ENCODE results near the gene OPCML. TPM values are rescaled to one million over a fixed set of nuclear protein-coding genes. Genes with fewer than 3 reads are reported as not detected.

The OPCML gene
- total RNA-seq, 4 donors from 2014 or later = not detected

- no peak for DNase-seq
- Histone ChIP-seq H3K36me3 (no peaks in the 10 kb centered on the region), H3K9me3 (no peaks in the 10 kb centered on the region), H3K4me1 (no peaks in the 10 kb centered on the region), H3K4me3 (no peak overlapping the region), H3K27ac (no peak overlapping the region), H3K27me3 (no peaks in the 10 kb centered on the region)
- in situ Hi-C loops (cut with MboI; ENCODE audit: low pct_ligation_motif_present in 1 of 4, low pct_unique_long_range_greater_than_20kb in 1 of 4, low sequenced_read_pairs in 3 of 4) (no loop called here), intact Hi-C loops (cut with DNase I; ENCODE audit: low total_unique reads) (no loop called here)
- TF ChIP-seq CTCF (IDR thresholded peaks at IDR 0.05) = no peak
- TF ChIP-seq EP300 (IDR thresholded peaks at IDR 0.05; ENCODE audit: low read depth) = no peak
- no peak for TF ChIP-seq POLR2A (IDR thresholded peaks at IDR 0.05)
- no peak for TF ChIP-seq POLR2AphosphoS5 (IDR thresholded peaks at IDR 0.05)
- 66 to 88% methylated on average over 1 to 11 of the region's 11 CpGs for WGBS, 2 donors (ENCODE audit: low coverage in 1 of 2)
These were observed 23.8 kb downstream of the OPCML start for GRCh38 chr11:133508468-133508867.

DNA sequence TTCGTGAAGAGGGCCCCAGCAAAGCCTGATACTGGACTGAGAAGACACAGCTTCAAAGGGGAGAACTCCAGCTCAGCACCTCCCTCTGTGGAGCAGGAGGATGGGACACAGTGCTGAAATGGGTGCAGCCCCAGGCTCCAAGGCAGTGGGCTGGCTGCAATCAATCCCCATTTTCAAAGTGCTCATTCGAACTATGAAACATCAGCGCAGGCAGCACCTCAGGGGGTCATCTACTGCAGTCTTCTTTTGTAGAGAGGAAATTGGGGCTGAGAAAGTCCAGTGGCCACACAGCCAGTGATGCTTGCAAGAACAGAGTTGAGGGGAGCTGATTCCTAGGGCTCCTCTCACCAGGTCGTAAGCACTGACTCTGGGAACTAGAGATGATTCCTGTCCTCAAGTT is 25.1 kb downstream of the OPCML start:
- Histone ChIP-seq H3K27me3 (no peaks in the 10 kb centered on the region), H3K4me1 (no peaks in the 10 kb centered on the region), H3K27ac (no peak overlapping the region), H3K9me3 (no peaks in the 10 kb centered on the region), H3K36me3 (no peaks in the 10 kb centered on the region), H3K4me3 (no peak overlapping the region)
- TF ChIP-seq POLR2AphosphoS5 (IDR thresholded peaks at IDR 0.05) (no peak), EP300 (IDR thresholded peaks at IDR 0.05; ENCODE audit: low read depth) (no peak), CTCF (IDR thresholded peaks at IDR 0.05) (no peak), POLR2A (IDR thresholded peaks at IDR 0.05) (no peak)
- 78% methylated on average over 4 of the region's 4 CpGs; no CpG with 5 or more reads in 1 of the 2 donors for WGBS, 2 donors (ENCODE audit: low coverage in 1 of 2)
- intact Hi-C loops (cut with DNase I; ENCODE audit: low total_unique reads) (no loop called here), in situ Hi-C loops (cut with MboI; ENCODE audit: low pct_ligation_motif_present in 1 of 4, low pct_unique_long_range_greater_than_20kb in 1 of 4, low sequenced_read_pairs in 3 of 4) (no loop called here)
- DNase-seq = no peak

- TF ChIP-seq CTCF (IDR thresholded peaks at IDR 0.05) (no peak), POLR2A (IDR thresholded peaks at IDR 0.05) (no peak), EP300 (IDR thresholded peaks at IDR 0.05; ENCODE audit: low read depth) (no peak), POLR2AphosphoS5 (IDR thresholded peaks at IDR 0.05) (no peak)
- Histone ChIP-seq H3K4me1 (no peaks in the 10 kb centered on the region), H3K9me3 (no peaks in the 10 kb centered on the region), H3K27me3 (no peaks in the 10 kb centered on the region), H3K27ac (no peak overlapping the region), H3K36me3 (no peaks in the 10 kb centered on the region), H3K4me3 (no peak overlapping the region)
- in situ Hi-C loops (cut with MboI; ENCODE audit: low pct_ligation_motif_present in 1 of 4, low pct_unique_long_range_greater_than_20kb in 1 of 4, low sequenced_read_pairs in 3 of 4) (no loop called here), intact Hi-C loops (cut with DNase I; ENCODE audit: low total_unique reads) (no loop called here)
- WGBS, 2 donors (ENCODE audit: low coverage in 1 of 2) = 80% methylated on average over 6 of the region's 6 CpGs; no CpG with 5 or more reads in 1 of the 2 donors
- DNase-seq = no peak
These were observed 25.7 kb downstream of the OPCML start for GRCh38 chr11:133506551-133507094.

DNA sequence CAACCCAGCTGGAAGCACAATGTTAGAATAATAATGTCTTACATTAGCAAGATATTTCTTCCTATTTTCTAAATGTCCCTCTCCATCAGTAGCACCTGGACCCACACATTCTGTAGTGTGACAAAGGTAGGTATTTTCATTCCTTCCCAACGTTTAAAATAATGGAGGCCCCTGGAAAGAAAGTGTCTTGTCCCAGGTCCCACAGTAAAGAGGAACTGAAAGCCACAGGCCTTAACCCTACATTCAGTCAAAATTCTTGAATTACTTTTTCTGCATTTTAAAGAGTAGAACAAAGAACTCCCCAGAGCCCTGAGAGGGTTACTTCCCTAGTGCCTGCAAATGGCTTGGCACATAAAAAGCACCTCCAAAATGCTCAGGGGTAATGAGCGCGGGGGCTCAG is 26.3 kb downstream of the OPCML start:
- Histone ChIP-seq H3K4me1 (no peaks in the 10 kb centered on the region), H3K9me3 (no peaks in the 10 kb centered on the region), H3K36me3 (no peaks in the 10 kb centered on the region), H3K27ac (no peak overlapping the region), H3K4me3 (no peak overlapping the region), H3K27me3 (no peaks in the 10 kb centered on the region)
- intact Hi-C loops (cut with DNase I; ENCODE audit: low total_unique reads) = no loop called here
- WGBS, 2 donors (ENCODE audit: low coverage in 1 of 2) = 17 to 60% methylated on average over 1 to 3 of the region's 3 CpGs
- no peak for DNase-seq
- TF ChIP-seq POLR2A (IDR thresholded peaks at IDR 0.05) (no peak), EP300 (IDR thresholded peaks at IDR 0.05; ENCODE audit: low read depth) (no peak), POLR2AphosphoS5 (IDR thresholded peaks at IDR 0.05) (no peak), CTCF (IDR thresholded peaks at IDR 0.05) (no peak)
- in situ Hi-C loops (cut with MboI; ENCODE audit: low pct_ligation_motif_present in 1 of 4, low pct_unique_long_range_greater_than_20kb in 1 of 4, low sequenced_read_pairs in 3 of 4) = no loop called here

Measured in transverse colon (tissue), 4 donors.